Right ventricle myocardium superior (tissue), 1 donor: Measurements from ENCODE around the gene GALNTL6. TPM values are rescaled to one million over a fixed set of nuclear protein-coding genes. Genes with fewer than 3 reads are reported as not detected.

Experiments used
- ATAC-seq: fragments of 200-7000 bp; cut with Tn5 transposase; one replicate; pipeline ENCODE4 v1.9.1; 2020; ENCODE audit warnings: mild to moderate bottlenecking; ENCODE audit not compliant: poor library complexity
- DNase-seq: peaks from one replicate; pipeline ENCODE4 v3.0.0-alpha.2; 2020
- intact Hi-C: fragments of 100-400 bp; cut with DNase I; formaldehyde crosslinking; loops from one replicate; pipeline ENCODE4 v1.11.2; 2022
- total RNA-seq: library from RNA; stranded (reverse); fragmentation: NEBNext Ultra II Directional; extraction: Animal tissue kit (Norgen Biotek cat#: 25700); gene quantifications from one replicate; pipeline ENCODE4 v1.2.1, GENCODE V29; 2021
- donor health status: DM: no; HTN: yes; CAD: no; lungs with severe emphysema.

GALNTL6 gene
- total RNA-seq, 1 donor from 2014 or later: not detected

DNA sequence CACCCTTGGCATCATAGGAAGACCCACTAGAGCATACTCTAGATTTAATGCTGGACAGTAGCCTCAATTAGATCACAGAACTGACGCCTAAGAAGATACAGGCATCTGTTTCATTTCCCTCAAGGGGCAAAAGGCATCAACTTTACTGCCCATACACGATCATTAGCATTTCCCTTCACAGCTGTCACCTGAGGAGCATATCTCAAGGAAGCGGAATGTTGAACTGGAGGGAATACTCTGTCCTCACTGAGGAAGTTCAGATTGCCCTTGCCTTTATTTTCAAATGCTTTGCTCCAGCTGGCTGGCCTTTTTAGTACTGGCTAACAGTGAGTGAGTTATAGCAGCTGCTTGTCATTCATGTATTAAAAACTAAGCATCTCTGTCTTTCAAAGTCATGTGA lies 847.0 kb downstream of the GALNTL6 start:
- no peak for ATAC-seq
- no peak for DNase-seq
- intact Hi-C loops: no loop called here

DNA sequence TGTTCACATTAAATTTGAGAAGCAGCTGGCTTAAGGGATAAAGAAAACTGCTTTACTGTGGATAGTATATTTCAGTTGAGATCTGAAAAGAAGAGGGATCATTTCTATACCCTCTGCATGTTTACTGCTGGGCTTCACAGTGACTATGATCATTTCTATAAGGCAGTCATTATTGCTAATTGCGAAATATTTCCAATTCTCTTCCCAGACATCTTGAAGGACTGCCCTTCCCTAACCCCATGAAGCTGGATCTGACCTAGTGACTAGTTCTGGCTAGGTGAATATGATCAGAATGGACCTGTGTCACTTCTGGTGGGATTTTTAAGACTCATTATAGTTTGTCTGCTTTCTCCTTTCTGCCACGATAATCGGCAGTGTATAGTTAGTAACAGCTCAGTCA lies 848.9 kb downstream of the GALNTL6 start:
- DNase-seq: no peak
- ATAC-seq: no peak
- intact Hi-C loops: no loop called here

DNA sequence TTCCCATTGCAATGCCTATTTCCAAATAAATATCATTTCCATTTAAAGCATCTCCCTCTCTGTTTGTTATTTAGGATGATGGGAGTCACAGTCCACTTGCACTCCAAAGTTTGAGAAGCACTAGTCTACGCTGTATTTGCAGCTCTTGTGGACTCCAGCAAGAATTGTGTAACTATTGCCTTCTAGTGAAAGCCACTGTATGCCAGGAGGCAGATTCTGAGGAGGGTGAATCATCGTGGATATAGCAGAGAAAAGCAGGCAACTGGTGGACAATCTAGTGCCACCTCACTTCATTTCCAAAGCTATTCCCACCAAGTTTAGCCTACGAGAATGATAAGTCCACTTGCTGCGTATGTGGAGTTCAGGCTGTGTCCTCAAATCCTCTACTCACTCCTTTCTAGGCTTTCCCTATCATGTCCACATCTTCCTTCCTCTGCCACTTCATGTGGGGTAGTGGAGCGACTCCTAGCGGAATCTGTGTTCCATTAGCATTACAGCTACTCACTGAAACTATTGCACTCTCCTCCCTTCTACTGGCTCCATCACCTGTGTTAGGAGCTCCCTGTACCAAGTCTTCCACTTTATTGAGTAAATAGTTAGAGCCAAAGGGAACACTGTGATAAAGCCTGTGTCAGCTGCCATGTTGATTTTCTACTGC lies 853.6 kb downstream of the GALNTL6 start:
- ATAC-seq (no peak), DNase-seq (no peak)
- intact Hi-C loops: no loop called here

GRCh38 chr4:172674811-172675210 lies 861.6 kb downstream of the GALNTL6 start:
- ATAC-seq: no peak
- intact Hi-C loops: no loop called here
- no peak for DNase-seq

DNA sequence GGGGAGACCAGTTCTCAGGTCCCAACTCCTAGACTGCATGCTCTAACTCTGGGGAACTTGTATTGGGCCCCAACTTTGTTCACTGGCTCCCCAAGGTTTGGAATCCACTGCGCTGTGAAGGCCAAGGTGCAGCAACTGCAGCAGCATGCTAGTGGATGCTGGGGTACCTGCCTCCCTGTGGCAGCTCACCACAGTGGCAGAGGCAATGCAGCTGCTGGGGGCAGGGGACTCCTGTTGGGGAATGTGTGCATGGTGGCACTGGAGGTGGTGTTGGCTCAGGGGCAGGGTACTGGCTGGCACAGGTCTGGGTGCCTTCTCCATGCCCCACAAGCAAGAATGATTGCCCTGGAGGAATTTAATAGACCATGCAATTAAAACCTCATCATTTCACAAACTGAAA lies 862.0 kb downstream of the GALNTL6 start:
- no peak for ATAC-seq
- DNase-seq: no peak
- intact Hi-C loops: no loop called here

- ATAC-seq (no peak), DNase-seq (no peak)
- intact Hi-C loops: no loop called here
Measured at GRCh38 chr4:172680691-172681090, 867.5 kb downstream of the GALNTL6 start.

GRCh38 chr4:172683021-172683420 lies 869.8 kb downstream of the GALNTL6 start:
- intact Hi-C loops: no loop called here
- ATAC-seq (no peak), DNase-seq (no peak)

GRCh38 chr4:172686021-172686420 lies 872.8 kb downstream of the GALNTL6 start:
- DNase-seq (no peak), ATAC-seq (no peak)
- intact Hi-C loops: no loop called here

DNA sequence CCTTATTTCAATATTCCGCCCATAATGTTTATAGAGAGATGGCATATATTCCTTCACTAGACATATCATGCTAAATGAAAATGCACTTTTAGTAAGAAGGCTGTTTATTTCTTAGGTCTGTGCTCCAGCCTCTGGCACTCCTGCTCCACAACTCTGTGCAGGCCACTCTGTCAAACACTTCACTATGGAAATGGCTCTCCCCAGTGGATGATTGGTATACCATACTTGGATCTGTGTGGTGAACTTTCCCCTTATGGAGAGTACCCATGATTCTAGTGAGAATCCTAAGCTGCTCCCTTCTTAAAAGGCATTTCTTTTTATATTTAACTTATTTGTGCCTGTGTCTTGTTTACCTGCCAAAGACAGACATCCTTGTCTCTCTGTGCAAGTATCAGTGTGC lies 875.3 kb downstream of the GALNTL6 start:
- ATAC-seq (no peak), DNase-seq (no peak)
- intact Hi-C loops: no loop called here

DNA sequence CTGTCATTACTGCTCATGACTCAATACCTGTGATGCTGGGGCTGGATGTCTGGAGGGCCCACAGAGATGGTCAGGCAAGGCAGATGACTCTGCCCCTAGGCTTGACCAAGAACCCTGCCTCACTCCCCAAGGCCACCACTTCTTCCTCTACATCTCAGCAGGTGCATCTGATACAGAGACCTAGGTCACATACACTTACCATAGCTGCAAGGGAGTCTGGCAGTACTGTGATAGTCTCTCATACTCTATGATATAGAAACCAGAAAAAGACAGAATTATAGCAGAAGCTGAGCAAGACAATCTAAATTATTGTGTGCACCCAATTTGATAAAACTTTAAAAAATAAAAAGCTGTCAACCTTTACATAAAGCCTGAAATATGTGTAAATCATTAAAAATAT lies 878.3 kb downstream of the GALNTL6 start:
- ATAC-seq: no peak
- no peak for DNase-seq
- intact Hi-C loops: no loop called here

DNA sequence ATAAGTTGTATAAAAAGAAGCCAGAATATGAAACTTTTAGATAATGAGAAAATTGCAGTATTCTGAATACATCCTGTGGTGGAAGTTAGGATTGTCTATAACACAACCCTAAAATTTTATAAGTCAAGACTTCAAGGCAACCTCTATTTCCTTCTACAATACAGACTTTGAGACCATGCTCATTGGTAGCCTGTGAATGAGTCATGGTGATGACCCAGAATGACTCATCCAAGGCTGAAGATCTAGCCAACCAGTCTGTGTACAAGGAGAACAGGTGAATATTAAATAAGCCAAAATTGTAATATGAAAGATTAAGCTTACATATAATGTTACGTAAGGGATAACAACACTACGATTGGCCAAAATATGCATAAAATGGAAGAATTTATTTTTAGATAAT lies 879.5 kb downstream of the GALNTL6 start:
- intact Hi-C loops: no loop called here
- ATAC-seq: no peak
- DNase-seq: no peak

DNA sequence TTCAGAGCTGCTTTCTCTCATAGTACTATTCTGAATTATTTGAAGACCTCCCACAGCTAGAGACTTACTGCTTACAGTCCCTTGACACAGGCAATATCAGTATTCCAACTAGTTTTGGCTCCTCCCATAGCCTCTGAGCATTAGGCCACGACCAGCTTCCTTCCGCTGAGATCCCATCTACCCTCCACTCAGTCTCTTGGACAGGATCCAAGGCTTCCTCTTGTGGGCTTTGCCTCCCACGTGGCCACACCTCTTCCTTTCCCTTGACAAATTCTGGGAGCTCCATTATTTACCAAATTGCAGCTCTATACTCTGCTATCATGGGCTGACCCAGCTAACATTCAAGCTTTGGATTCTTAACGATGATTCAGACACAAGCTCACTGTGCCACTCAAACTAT lies 885.1 kb downstream of the GALNTL6 start:
- intact Hi-C loops: no loop called here

GRCh38 chr4:172705565-172705964 lies 892.4 kb downstream of the GALNTL6 start:
- intact Hi-C loops: no loop called here
- DNase-seq (no peak), ATAC-seq (no peak)

More for the DNA sequence above, 885.1 kb downstream of the GALNTL6 start:
- DNase-seq: no peak
- no peak for ATAC-seq

DNA sequence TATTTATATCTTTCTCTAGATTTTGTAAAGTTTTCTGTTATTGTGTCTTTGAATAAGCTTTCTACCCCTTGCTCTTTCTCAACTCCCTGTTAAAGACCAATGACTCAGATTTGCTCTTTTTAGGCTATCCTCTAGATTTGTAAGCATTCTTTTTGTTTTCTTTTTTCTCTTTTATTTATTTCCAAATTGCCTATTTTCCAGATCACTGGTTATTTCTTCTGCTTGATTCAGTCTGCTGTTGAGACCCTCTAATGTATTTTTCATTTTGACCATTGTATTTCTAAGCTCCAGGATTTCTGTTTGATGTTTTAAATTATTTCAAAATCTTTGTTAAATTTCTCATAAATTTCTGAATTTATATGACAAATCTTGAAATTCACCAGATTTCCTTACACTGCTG lies 892.8 kb downstream of the GALNTL6 start:
- DNase-seq (no peak), ATAC-seq (no peak)
- intact Hi-C loops: no loop called here

GRCh38 chr4:172707622-172708021 lies 894.4 kb downstream of the GALNTL6 start:
- intact Hi-C loops: no loop called here
- DNase-seq: no peak
- no peak for ATAC-seq

DNA sequence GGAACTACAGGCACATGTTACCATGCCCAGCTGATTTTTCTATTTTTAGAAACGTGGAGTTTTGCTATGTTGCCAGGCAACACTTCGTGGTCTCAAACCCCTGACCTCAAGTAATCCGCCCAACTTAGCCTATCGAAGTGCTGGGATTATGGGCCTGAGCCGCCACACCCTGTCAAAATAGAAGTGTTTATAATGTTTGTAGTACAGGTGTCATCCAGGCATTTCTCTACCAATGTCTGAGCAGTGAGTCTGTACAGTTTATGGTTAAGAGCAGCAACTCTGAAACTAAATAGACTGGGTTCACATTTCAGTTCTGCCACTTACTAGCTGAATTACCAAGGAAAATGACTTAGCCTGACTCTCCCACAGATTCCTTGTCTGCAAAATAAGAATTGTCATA lies 895.0 kb downstream of the GALNTL6 start:
- DNase-seq: no peak
- intact Hi-C loops: no loop called here
- no peak for ATAC-seq

DNA sequence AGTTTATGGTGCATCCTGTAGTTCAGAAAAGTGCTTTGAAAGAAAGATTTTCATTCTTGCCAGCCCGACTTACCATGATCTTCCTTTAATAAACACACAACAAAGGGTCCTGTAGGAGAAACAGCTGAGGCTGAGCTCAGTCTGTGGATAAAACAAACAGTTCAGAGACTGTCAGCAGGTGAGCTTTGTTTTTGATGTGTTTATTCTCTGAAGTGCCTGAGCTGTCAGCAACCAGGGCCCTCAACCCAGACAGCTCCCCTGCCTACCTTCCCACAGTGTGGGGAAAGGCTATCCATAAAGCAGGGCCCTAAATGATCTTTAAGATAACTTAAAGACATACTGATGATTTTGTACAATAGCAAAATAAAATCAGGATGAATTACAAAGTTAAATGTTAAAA lies 896.2 kb downstream of the GALNTL6 start:
- ATAC-seq (no peak), DNase-seq (no peak)
- intact Hi-C loops: no loop called here

GRCh38 chr4:172716291-172716690 lies 903.1 kb downstream of the GALNTL6 start:
- intact Hi-C loops: no loop called here
- ATAC-seq (no peak), DNase-seq (no peak)

DNA sequence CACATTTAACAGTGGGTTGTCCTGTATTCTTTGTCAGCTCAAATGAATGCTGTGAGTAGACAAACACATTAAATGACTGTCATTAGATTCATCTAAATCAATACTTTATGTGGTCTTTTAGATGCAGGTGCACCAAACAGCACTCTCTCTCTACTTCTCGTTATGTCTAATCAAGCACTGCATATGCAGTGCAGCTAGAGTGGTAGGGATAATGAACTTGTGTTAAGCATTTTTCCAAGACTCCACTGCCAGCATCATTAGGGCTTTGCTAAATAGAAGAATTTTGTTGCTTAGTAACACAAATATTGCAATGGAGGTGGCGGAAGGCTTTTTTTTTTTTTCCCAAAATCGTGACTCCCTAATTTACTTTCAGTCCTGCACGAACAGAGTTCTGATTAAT lies 908.5 kb downstream of the GALNTL6 start:
- intact Hi-C loops: no loop called here
- ATAC-seq: no peak
- DNase-seq: no peak

GRCh38 chr4:172725581-172725980 lies 912.4 kb downstream of the GALNTL6 start:
- no peak for ATAC-seq
- intact Hi-C loops: no loop called here
- DNase-seq: no peak

GRCh38 chr4:172726001-172726423 lies 912.8 kb downstream of the GALNTL6 start:
- ATAC-seq (no peak), DNase-seq (no peak)
- intact Hi-C loops: no loop called here
